GM21528 (cell line): ENCODE data around the gene NCEH1.

ENCODE experiments used
- ATAC-seq: cut with Tn5 transposase; IDR thresholded peaks from one replicate; pipeline ENCODE4 v1.9.1; 2021; ENCODE audit warnings: mild to moderate bottlenecking, moderate library complexity; ENCODE audit not compliant: unreplicated experiment, low FRiP score

NCEH1 gene

DNA sequence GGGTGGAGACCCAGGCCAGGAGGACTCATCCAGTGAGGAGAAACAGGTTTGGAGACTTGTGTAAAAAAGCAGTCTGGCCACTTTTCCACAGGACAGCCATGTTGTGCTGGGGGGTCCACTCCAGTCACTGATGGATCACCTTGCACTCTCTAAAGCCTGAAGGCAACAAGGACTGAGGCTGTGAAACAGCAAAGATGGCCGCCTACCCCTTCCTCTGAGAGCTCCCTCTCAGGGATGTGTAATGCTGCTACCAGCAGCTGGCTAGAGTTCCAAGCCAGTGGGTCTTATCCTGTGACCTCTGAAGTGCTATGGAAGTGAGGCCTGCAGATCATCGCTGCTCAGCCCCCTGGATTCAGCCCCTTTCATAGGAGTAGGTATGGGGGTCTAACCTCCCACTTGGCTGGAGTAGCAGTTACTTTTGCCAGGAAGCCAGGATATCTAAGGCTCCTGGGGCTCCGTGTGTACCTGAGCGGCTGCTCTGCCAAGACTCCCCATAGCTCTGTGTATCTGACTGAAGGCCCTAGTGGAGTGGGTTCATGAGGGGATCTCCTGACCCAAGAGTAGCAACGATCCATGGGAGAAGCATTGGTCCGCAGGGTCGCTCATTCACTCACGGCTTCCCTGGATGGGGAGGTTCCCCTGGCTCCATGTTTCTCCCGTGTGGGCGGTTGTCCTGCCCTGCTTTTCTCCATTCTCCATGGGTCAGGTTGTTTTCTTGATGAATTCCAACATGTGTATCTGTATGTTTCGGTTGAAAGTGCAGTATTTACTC, 117.8 kb downstream of the NCEH1 start:
- ATAC-seq = no peak

GRCh38 chr3:172591876-172592771, 118.7 kb downstream of the NCEH1 start:
- ATAC-seq = peak; percentile 92

- ATAC-seq = no peak
These were observed 119.7 kb downstream of the NCEH1 start for GRCh38 chr3:172591125-172591605.

GRCh38 chr3:172586436-172586835, 124.4 kb downstream of the NCEH1 start:
- ATAC-seq = no peak

DNA sequence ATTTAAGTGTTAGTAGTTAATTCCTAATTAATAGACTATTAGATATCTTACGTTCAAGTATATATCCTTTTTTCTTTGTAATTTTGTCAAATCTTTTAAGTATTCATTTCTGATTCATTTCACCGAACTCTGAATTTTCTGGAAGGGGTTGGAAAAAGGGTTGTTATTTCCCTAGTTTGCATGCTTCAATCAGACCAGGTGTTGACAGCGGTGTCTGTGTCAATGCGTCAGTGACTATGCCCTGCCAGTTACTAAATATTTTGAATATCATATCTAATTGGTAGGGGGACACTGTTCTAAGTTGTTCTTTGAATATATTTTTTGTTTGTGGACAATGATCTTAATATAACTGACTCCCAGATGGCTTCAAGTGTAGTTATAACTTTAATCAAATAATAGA, 124.9 kb downstream of the NCEH1 start:
- no peak for ATAC-seq

DNA sequence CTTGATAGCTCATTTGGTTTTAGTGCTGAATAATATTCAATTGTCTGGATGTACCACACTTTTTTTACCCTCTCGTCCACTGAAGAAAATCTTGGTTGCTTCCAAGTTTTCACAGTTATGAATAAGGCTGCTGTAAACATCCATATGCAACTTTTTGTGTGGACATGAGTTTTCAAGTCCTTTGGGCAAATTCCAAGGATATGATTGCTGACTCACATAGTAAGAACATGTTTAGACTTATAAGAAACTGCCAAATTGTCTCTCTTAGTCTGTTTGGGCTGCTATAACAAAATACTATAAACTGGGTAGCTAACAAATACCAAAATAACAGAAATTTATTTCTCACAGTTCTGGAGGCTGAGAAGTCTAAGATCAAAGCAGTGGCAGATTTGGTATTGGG, 128.2 kb downstream of the NCEH1 start:
- no peak for ATAC-seq

DNA sequence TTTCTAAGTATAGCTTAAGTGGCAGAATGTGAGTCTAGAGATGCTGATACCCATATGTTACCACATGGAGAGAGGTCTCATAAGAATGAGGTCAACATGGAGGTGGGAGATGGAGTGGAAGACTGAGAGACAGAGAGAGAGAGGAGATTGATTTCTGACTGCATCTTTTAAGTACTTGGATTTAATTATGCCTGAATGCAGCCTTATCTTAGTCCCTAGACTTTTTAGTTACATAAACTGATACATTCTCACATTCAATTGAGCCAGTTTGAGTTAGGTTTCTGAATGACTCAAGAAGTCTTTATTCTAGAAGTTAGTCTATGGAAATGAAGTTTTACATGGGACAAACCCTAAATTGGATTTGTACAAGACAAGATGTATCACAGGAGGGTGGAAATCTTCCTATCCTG, 129.1 kb downstream of the NCEH1 start:
- ATAC-seq = no peak

GRCh38 chr3:172580680-172581401, 130.0 kb downstream of the NCEH1 start:
- ATAC-seq = peak; percentile 78
